AG20443 (cell line): ENCODE results near the gene CEP128.

Experiments used
- DNase-seq: peaks from one replicate; pipeline ENCODE4 v3.0.0; 2012; ENCODE audit warnings: low spot score, mixed read lengths

CEP128 gene

GRCh38 chr14:80664576-80664975, 277.0 kb downstream of the CEP128 start:
- no peak for DNase-seq

DNA sequence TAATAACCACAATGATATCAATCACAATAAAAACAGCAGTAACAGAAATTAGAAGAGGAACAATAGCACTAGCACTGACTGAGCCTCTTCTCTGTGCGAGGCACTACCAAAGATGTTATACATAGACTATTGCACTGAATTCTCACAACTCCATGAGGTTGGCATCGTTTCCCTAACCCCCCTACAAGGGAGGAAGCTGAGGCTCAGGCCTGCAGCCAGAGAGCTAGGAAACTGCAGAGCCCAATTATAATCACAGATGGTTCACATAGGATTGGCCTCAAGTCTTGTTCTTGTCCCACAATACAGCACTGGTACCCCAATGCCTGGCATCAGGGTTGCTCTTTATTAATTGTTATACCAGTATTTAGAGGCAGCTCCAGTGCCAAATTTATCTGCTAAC, 278.0 kb downstream of the CEP128 start:
- no peak for DNase-seq

- no peak for DNase-seq
Observed at GRCh38 chr14:80659783-80660182, 281.8 kb downstream of the CEP128 start.

GRCh38 chr14:80658733-80659132, 282.8 kb downstream of the CEP128 start:
- DNase-seq: no peak

GRCh38 chr14:80658155-80658554, 283.4 kb downstream of the CEP128 start:
- DNase-seq: no peak

GRCh38 chr14:80653956-80654355, 287.6 kb downstream of the CEP128 start:
- no peak for DNase-seq

DNA sequence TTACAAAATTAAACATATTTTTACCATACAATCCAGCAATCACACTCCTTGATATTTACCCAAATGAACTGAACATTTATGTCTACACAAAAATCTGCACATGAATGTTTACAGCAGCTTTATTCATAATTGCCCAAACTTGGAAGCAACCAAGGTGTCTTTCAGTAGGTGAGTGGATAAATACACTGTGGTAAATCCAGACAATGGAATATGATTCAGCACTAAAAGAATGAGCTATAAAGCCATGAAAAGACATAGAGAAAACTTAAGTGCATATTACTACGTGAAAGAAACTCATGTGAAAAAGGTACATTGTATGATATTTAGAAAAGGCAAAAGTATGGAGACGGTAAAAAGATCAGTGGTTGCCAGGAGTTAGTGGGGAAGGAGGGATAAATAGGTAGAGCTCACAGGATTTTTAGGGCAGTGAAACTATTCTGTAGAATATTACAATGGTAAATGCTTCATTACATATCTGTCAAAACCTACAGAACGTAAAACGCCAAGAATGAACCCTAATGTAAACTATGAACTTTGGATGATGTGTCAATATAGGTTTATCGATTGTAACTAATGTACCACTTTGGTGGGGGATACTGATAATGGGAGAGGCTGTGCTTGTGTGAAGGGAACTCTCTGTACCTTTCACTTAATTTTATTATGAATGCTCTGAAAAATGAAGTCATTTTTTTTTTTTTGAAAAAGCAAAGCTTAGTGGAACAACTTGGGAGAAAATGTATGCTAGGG, 295.7 kb downstream of the CEP128 start:
- DNase-seq: no peak

- no peak for DNase-seq
Observed at GRCh38 chr14:80644826-80645225, 296.7 kb downstream of the CEP128 start.

DNA sequence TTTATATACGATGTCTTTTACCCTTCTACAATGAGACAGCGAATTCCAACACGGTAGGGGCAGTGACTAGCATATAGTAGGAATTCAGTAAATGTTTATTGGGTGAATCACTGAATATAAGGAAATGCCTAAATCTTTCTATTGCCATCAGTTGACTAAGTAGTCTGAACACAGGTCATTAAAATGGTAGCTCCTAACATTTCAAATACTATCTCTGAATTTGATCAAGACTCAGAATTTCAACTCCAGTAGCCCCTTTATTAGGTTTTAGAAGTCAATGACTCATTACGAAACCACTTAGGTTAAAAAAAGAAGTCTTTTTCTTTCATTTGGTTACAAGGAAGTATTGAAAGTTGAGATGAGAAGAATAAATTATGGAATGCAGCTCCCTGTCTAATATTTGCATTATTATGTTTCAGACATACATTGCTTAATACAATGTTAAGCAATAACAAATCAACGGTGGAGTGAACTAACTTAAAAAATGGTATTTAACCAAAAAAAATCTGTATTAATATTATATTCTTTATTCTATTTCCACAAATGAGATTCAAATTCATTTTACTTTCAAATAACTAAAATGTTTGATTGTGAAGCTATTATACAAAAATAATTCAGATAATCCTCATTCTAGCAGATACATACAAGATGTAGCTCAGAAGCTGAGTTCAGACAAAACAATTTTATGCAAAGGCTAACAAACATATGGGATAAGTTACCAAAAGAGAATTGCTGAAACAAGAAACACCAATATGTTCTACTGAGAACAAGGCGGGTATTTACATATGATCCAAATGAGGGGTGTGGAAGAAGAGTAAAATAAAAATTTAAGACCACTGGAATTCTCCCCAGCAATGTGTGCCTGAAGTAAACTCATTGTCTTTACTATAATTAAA, 302.7 kb downstream of the CEP128 start:
- no peak for DNase-seq

GRCh38 chr14:80637756-80638619, 303.6 kb downstream of the CEP128 start:
- DNase-seq: peak; percentile 6

GRCh38 chr14:80636071-80636470, 305.5 kb downstream of the CEP128 start:
- no peak for DNase-seq

DNA sequence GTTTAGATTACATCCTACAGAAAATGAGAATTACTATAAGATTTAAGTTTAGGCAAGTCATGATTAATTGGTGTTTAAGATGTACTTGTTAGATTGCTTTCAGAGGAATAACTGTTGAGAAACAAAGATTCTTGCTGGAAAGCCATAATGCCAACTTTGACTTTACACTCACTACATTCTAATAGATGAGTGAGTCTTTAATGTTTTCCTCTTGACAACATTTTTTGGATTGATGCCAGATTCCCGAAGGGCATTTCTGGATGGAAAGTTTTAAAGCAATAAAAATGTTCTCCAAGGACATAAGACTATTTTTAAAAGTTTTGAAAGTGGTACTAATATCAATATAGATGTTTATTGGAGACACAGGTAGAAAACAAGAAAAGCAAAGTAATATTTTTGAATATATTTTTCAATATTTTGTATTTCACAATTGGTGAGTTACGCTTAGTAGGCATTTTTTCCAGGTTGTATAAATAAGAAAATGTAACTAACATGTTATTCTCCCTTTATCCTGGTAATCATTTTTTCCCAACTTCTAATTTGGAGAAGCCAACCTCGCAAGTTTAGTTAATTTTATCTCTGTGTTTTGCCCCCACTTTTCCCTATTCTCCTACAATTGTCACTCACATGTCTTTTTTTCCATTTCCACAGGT, 307.3 kb downstream of the CEP128 start:
- no peak for DNase-seq

DNA sequence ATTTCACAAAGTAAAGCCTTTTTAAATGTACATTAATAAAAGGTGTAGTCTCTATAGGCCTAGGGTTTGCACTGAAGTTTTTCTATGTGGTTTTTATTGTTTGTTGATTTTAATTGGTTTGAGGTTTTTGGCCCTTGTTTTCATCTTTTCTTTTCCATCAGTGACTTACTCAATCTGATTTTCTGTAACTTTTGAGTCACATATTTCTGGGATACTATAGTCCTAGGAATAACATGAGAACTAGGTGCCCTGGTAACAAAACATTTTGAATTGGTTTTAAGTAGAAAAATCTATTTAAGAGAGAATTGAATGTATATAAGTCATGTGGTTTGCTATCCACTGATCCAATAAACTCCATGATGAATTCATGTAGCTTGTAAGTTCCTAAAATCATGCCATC, 311.9 kb downstream of the CEP128 start:
- no peak for DNase-seq

GRCh38 chr14:80628547-80628946, 313.0 kb downstream of the CEP128 start:
- no peak for DNase-seq

DNA sequence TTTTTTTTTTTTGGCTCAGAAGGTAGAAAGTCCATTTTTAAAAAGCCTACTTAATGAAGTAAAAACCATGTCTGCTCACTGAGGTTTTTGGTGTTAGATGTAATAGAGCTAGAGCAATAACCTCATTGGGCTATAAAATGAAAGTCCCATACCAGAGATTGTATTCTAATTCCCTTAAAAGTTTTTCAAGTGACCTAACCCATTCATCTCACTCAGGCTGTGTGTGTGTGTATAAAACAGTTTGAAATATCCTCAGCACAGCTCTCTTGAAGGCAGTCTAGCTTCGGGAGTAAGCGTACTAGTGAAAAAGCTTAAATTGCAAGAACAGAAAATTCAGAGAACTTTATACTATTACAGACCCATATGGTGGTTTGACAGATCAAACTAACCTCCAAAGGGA, 313.8 kb downstream of the CEP128 start:
- DNase-seq: no peak

- DNase-seq: no peak
Observed at GRCh38 chr14:80624581-80624980, 317.0 kb downstream of the CEP128 start.

DNA sequence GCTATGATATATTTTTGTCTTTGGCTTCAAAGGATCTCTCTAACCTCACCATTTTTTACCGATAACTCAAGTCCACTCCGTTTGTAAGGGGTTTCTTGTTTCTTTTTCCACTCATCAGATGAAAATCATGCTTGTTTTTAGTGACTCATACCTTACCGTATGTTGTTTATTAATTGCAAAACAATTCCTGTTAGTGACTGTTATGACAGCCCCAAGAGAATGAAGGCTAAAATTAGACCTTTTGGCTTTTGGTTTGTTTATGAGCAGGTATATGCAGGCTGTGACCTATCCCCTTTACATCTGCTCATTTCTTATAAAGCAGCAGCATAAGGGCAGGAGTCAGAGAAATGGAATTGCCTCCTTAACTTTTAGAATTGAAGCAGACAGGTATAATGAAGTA, 319.8 kb downstream of the CEP128 start:
- DNase-seq: peak; percentile 27

DNA sequence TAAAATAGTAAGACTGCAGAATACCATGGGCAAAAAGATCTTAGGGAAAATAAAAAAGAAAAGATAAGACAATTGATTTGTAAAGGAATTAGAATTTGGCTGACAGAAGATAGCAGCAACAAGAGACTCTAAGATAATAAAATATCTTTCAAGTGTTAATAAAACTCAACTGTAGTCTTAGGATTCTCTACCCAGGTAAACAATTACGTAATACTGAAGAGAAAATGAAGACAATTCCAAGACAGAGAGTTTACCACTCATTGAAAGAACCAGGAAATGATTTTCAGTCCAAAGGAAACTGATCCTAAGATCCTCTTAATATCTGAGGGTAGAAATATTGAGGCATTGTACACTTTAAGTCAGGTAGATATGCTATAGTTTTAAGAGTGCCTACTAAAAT, 321.1 kb downstream of the CEP128 start:
- no peak for DNase-seq

GRCh38 chr14:80618751-80619329, 322.7 kb downstream of the CEP128 start:
- no peak for DNase-seq

- DNase-seq: no peak
Observed at GRCh38 chr14:80615831-80616230, 325.7 kb downstream of the CEP128 start.

GRCh38 chr14:80609055-80609454, 332.5 kb downstream of the CEP128 start:
- DNase-seq: no peak
